Measurements from ENCODE around the gene ARHGAP28. TPM values are rescaled to one million over a fixed set of nuclear protein-coding genes. Genes with fewer than 3 reads are reported as not detected.

The ARHGAP28 gene
- total RNA-seq, 2 donors from 2014 or later = 16.3 to 16.5 TPM

DNA sequence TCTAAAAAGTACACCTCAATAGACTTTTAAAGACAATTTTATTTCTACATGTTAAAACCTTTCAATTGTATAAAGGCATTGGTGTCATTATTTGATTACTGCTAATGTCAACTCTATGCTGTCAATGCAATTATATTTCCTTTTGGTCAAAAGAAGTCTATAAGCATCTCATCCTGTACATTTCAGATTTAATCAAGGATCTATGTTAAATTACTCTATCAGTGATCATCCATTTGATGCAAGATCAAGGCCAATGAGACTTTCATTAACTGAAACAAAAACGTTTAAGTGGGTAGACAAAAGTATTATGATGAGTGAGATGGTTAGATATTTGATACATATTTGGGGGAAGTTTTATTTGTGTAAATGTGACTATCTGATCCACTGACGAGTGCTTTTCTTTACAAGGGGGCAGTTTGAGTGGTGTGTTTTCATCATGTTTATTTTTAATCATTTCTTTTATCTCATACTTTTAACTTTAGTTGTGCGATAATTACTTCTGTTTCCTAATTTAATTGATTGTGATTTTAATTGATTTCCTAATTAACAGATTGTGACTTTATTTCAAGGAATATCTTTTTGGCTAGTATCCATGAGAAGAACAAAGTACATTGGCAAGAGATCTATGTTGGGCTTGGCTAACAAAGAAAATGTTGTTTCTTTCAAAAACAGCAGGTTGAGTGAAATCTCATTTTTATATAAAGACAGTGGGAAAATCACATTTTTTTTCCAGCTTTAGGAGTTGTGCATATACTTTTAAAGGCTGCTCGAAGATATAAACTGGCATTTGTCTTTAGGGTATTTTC lies 1.1 kb downstream of the ARHGAP28 start:
- Histone ChIP-seq H3K36me3 (replicated peaks in 1 of 2; ENCODE audit: insufficient read depth in 1 of 2, low read depth in 2 of 2) (no peaks in the 10 kb centered on the region), H3K4me1 (peaks cover 56% of the 10 kb centered on the region), H3K27me3 (no peaks in the 10 kb centered on the region), H3K27ac (peak overlapping the region in 3 of 4 donors; percentile 75 to 94 (median 93)), H3K4me3 (peak overlapping the region in 1 of 2 donors; percentile 27), H3K9me3 (no peaks in the 10 kb centered on the region)
- DNase-seq (no peak), ATAC-seq (no peak)
- intact Hi-C loops (cut with DNase I) = no loop called here
- 12 to 17% methylated on average over 4 of the region's 4 CpGs for WGBS, 2 donors
- no peak for TF ChIP-seq POLR2A (IDR thresholded peaks at IDR 0.05)
- TF ChIP-seq, protein P1, sequence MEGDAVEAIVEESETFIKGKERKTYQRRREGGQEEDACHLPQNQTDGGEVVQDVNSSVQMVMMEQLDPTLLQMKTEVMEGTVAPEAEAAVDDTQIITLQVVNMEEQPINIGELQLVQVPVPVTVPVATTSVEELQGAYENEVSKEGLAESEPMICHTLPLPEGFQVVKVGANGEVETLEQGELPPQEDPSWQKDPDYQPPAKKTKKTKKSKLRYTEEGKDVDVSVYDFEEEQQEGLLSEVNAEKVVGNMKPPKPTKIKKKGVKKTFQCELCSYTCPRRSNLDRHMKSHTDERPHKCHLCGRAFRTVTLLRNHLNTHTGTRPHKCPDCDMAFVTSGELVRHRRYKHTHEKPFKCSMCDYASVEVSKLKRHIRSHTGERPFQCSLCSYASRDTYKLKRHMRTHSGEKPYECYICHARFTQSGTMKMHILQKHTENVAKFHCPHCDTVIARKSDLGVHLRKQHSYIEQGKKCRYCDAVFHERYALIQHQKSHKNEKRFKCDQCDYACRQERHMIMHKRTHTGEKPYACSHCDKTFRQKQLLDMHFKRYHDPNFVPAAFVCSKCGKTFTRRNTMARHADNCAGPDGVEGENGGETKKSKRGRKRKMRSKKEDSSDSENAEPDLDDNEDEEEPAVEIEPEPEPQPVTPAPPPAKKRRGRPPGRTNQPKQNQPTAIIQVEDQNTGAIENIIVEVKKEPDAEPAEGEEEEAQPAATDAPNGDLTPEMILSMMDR (IDR thresholded peaks at IDR 0.05) = no peak

DNA sequence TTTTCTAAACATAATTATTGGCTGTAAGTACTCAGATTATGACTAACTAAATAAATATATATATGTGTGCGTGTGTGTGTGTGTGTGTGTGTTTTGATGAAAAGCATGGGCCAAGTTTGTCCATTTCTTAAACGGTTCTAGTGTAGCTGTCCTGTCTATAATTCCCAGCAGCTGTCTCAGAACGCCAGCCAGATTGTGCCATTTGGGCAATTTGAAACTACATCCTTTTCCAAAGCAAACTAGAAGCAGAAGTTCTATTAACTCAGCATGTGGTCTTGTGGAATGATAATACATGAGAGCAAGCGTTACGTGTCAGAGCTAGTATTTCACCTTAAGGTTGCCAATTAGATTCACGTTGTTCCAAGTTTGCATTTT lies 1.7 kb downstream of the ARHGAP28 start:
- DNase-seq (peak; percentile 20 to 31 (median 24)), ATAC-seq (peak; percentile 2)
- 3 to 18% methylated on average over 6 of the region's 6 CpGs for WGBS, 2 donors
- H3K27ac ChIP-seq = peak overlapping the region; percentile 60 to 94 (median 84)
- H3K9me3 ChIP-seq = no peaks in the 10 kb centered on the region
- H3K4me1 ChIP-seq = peaks cover 58% of the 10 kb centered on the region
- no peaks in the 10 kb centered on the region for H3K27me3 ChIP-seq
- intact Hi-C loops (cut with DNase I) = no loop called here
- H3K36me3 ChIP-seq (replicated peaks in 1 of 2; ENCODE audit: insufficient read depth in 1 of 2, low read depth in 2 of 2) = no peaks in the 10 kb centered on the region
- TF ChIP-seq, protein P1 (IDR thresholded peaks at IDR 0.05) = no peak
- no peak for TF ChIP-seq POLR2A (IDR thresholded peaks at IDR 0.05)
- no peak overlapping the region for H3K4me3 ChIP-seq

DNA sequence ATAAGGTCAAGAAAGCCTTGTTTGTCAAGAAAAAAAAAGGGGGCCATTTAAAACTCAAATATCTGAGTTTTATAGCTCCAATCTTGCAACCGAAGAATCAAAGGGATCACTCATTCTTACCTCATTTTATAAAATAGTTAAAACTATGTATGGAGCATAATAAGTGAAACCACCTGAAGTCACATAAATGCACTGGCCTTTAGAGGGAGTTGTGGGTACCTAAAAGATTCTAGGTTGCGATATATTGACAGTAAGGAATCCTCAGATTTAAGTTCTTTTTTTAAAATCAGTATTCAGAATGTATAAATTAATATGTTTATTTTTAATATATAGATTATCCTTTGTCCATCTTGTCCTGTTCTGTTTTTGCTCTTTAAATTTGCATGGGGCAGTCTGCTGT lies 3.4 kb downstream of the ARHGAP28 start:
- Histone ChIP-seq H3K27me3 (no peaks in the 10 kb centered on the region), H3K4me1 (peaks cover 63% of the 10 kb centered on the region), H3K36me3 (replicated peaks in 1 of 2; ENCODE audit: insufficient read depth in 1 of 2, low read depth in 2 of 2) (no peaks in the 10 kb centered on the region), H3K4me3 (no peak overlapping the region), H3K9me3 (no peaks in the 10 kb centered on the region), H3K27ac (peak overlapping the region in 3 of 4 donors; percentile 75 to 94 (median 93))
- TF ChIP-seq, protein P1 (IDR thresholded peaks at IDR 0.05) = peak in 2 of 7 experiments; percentile 7 to 21
- TF ChIP-seq POLR2A (IDR thresholded peaks at IDR 0.05) = no peak
- WGBS, 2 donors = 70 to 79% methylated on average over 2 of the region's 2 CpGs
- intact Hi-C loops (cut with DNase I) = no loop called here
- no peak for DNase-seq
- ATAC-seq = no peak

DNA sequence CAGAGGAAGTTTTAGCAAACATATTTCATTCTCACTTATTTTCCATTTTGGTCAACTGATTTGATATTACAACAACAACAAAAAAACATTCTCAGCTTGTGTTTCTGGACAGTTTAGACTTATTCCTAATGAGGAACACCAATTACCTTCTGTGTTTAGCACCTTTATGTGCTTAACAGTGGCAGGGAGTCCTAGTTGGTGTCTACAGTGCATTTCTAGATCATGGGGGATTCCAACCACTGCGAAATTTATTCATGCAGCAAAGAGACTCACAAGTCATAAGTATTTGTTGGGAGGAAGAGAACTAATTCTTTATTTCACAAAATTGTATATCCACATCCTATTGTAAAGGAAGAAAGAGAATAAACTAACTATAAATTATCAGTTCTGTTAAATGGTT lies 4.2 kb downstream of the ARHGAP28 start:
- Histone ChIP-seq H3K9me3 (no peaks in the 10 kb centered on the region), H3K27ac (peak overlapping the region in 2 of 4 donors; percentile 24 to 93), H3K27me3 (no peaks in the 10 kb centered on the region), H3K36me3 (replicated peaks in 1 of 2; ENCODE audit: insufficient read depth in 1 of 2, low read depth in 2 of 2) (no peaks in the 10 kb centered on the region), H3K4me1 (peaks cover 57% of the 10 kb centered on the region), H3K4me3 (no peak overlapping the region)
- TF ChIP-seq, protein P1 (IDR thresholded peaks at IDR 0.05) = no peak
- no peak for TF ChIP-seq POLR2A (IDR thresholded peaks at IDR 0.05)
- DNase-seq (no peak), ATAC-seq (no peak)
- intact Hi-C loops (cut with DNase I) = no loop called here
- WGBS, 2 donors = 86 to 90% methylated on average over 1 of the region's 1 CpG

All from body of pancreas (tissue), 4 donors.